Cardiac septum (tissue), 1 donor: ENCODE measurements around the gene COL18A1. TPM values are rescaled to one million over a fixed set of nuclear protein-coding genes. Genes with fewer than 3 reads are reported as not detected.

Source experiments
- DNase-seq: peaks from one replicate; pipeline ENCODE4 v3.0.0-alpha.2; 2020; ENCODE audit warnings: low spot score
- intact Hi-C: fragments of 100-400 bp; cut with DNase I; formaldehyde crosslinking; loops from one replicate; pipeline ENCODE4 v1.14.0; 2022
- total RNA-seq: library from RNA; stranded (reverse); fragmentation: NEBNext Ultra II Directional; extraction: Animal tissue kit (Norgen Biotek cat#: 25700); gene quantifications from one replicate; pipeline ENCODE4 v1.2.1, GENCODE V29; 2021
- donor health status: DM: no; HTN: no; CAD: no.

The COL18A1 gene
- total RNA-seq, 1 donor from 2014 or later = 77.0 TPM

DNA sequence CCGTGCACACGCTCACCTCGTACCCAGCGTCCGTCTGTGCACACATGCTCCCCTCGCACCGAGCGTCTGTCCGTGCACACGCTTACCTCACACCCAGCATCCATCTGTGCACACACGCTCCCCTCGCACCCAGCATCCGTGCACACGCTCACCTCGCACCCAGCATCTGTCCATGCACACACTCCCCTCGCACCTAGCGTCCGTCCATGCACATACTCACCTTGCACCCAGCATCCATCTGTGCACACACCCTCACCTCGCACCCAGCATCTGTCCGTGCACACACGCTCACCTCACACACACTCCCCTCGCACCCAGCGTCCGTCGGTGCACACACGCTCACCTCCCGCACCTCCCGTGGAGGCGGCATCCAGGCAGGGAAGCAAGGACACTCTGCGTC is 24.4 kb upstream of the COL18A1 start:
- DNase-seq = peak; percentile 73
- intact Hi-C loops = no loop called here

GRCh38 chr21:45381036-45381787 is 23.8 kb upstream of the COL18A1 start:
- intact Hi-C loops = no loop called here
- peak; percentile 66 for DNase-seq

DNA sequence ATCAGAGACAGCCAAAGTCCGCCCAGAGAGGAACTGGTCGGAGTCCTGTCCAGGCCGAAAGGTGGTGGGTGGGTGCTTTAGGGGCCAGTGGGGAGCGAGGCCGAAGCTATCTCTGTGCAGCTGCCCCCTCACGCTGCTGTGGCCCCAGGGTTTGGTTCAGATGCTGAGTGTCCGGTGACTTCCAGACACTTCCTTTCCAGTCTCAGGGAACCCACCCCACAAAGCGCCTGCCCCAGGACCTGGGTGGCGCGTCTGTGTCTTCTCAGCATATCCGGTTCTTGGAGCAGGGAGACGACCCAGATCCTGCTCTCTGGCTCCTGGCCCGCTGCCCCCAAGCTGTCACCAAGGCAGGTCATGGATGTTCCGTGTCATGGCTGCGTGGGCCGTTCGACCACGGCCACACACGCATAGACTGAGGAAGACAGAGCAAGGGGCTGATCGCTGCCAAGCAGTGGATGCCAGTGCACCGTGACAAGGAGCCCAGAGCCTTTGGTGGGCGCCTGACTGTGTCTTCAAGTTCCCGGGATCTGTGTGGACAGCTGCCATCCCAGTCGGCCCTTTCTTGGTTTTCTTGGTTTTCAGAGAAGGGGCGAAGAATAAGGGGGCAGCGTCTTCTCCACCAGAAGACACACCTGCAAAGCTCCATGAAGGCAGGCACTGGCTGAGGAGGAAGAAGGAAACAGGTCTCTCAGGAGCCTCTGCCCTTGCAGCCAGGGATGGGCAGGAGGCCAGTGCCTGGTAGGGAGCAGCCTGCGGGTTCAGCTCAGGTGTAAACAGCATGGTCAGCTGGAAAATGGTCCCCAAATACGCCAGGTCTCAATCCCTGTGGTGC is 22.9 kb upstream of the COL18A1 start:
- peak; percentile 41 for DNase-seq
- intact Hi-C loops = no loop called here

DNA sequence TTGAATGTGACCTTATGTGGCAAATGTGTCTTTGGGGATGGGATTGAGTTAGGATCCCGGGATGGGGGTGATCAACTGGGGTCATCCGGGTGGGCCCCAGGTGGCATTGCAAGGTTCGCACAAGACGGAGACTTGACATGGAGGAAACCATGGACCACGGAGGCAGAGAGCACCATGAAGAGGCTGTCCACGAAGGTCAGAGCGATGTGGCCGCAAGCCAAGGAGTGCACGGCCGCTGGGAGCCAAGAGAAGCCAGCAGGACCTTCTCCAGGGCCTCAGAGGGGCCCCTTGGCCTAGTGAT is 22.3 kb upstream of the COL18A1 start:
- no peak for DNase-seq
- intact Hi-C loops = no loop called here

DNA sequence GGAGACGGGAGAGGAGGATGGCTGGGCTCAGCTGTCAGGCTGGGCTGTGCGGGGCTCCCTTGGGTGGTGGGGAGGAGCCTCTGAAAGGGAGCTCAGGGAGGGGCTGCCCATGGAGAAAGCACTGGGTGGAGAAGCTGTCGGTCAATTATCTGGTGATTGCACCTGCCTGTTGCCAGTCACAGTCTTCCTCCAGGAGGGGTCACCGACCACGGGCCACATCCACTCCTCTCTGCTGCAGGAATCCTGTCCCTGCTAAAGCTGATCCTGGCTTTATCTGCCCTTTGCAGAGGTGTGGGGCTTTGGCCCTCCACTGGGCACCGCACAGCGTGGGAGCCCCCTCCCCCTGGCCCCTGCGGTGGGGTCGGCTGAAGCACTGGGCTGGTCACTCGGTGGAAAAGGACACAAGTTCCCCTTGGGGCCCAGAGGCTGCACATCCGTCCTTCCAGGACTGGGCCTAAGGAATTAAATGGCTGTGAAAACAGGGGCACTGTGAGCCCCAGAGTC is 21.8 kb upstream of the COL18A1 start:
- DNase-seq = peak; percentile 71

GRCh38 chr21:45383615-45384201 is 21.3 kb upstream of the COL18A1 start:
- intact Hi-C loops = no loop called here
- DNase-seq = peak; percentile 63

More for the DNA sequence above, 21.8 kb upstream of the COL18A1 start:
- intact Hi-C loops = no loop called here

- peak; percentile 43 for DNase-seq
- intact Hi-C loops = no loop called here
Measured at GRCh38 chr21:45384656-45385548, 20.1 kb upstream of the COL18A1 start.

GRCh38 chr21:45385549-45386050 is 19.4 kb upstream of the COL18A1 start:
- intact Hi-C loops = loop anchor here (2.0 kb wide), 1 partner anchor 53 kb away; no protein-coding TSS in a partner anchor
- DNase-seq = peak; percentile 24

DNA sequence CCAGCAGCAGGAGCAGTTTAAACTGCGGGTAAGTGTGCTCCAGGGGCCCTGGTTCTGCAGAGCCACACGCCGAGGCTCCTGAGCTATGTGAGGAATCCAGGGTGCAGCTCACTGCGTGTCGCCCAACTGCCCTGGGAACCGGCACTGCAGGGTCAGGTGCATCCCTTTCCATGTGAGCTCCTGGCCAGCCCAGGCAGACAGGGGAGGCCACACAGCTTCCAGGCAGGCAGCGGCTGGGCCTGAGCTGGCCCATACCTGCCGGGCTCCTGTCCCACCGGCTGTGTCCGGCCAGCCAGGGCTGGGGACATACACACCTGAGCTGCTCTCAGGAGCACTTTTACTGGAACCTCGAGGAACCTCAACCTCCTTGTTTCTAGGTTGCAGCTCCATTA is 18.6 kb upstream of the COL18A1 start:
- peak; percentile 56 for DNase-seq
- intact Hi-C loops = loop anchor here (2.0 kb wide), 1 partner anchor 52 kb away; no protein-coding TSS in a partner anchor

DNA sequence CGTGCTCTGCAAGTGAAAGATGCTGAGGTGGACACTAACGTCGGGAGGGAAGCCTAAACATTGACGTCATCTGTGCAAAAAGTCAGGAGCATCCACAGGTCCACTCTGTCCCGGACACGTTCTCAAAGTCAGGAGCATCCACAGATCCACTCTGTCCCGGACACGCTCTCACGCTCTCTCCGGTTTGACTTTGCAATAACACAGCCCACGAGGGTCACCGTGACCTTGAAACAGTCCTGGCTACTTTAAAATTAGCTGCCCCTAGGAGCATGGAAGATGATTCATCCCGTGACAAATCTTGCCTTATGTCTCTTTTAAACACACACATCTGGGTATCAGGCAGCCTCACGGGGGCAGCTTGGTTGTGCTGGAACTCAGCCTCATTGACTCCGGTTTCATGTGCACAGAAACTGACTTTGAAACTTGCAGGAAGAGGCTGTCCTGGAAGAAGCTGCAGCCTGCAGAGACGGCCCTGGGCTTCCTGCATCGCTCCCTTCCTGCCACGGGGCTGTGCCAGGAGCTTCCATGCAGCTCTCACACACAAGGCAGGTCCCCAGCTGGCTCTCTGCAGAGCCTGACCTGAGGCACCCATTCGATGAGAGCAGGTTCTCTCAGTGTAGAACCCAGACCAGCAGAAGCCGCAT is 18.1 kb upstream of the COL18A1 start:
- intact Hi-C loops = loop anchor here (2.0 kb wide), 1 partner anchor 52 kb away; no protein-coding TSS in a partner anchor

GRCh38 chr21:45387506-45387905 is 17.5 kb upstream of the COL18A1 start:
- DNase-seq = peak; percentile 43
- intact Hi-C loops = loop anchor here (2.0 kb wide), 1 partner anchor 51 kb away; no protein-coding TSS in a partner anchor

More for the DNA sequence above, 18.1 kb upstream of the COL18A1 start:
- DNase-seq = peak; percentile 79

GRCh38 chr21:45388011-45388521 is 16.9 kb upstream of the COL18A1 start:
- peak; percentile 73 for DNase-seq
- intact Hi-C loops = no loop called here

- intact Hi-C loops = no loop called here
- peak; percentile 27 for DNase-seq
Measured at GRCh38 chr21:45388611-45389296, 16.2 kb upstream of the COL18A1 start.

- DNase-seq = peak; percentile 54
- intact Hi-C loops = no loop called here
Measured at GRCh38 chr21:45390121-45390751, 14.7 kb upstream of the COL18A1 start.

DNA sequence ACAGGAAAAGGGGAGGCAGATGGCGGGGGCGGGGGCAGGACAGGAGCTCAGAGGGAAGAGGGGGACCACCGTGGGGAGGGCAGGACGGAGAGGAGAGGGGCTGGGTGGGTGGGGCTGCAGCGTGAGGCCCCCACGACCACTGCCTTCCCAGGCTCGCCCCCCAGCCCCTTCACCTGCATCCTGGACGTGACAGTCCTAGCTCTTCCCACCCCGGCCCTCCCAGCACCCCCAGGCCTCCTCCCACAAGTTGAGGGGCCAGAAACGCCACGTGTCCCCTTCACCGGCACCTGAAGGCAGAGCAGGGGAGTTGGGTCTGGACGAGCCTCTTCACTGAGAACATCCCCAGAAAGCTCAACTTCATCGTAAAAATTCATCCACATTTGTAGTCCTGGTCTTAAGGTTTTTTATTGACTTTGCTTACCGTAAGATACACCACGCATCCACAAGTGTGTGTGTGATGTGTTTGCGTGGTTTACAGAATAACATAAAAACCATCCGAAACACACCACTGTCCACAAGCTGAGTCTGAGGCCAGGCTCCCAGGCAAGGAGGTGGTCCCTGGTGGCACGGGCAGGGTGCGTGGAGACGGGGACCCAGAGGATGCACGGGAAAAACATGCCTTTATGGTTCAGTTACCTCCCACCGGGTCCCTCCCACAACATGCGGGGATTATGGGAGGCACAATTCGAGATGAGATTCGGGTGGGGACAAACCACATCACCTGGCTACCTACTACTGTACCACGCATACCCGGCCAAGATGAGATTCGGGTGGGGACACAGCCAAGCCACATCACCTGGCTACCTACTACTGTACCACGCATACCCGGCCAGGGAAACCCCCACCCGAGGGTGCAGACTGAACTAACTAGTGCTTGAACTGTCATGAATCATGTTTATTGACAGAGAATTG is 13.9 kb upstream of the COL18A1 start:
- intact Hi-C loops = no loop called here
- DNase-seq = peak; percentile 33
